Lung (tissue), 12 donors: ENCODE data around the gene C2CD3. TPM values are rescaled to one million over a fixed set of nuclear protein-coding genes. Genes with fewer than 3 reads are reported as not detected.
"Not testable (repeated sequence)": the region's sequence is repeated elsewhere in the genome, so short reads cannot be mapped to it uniquely, and the experiment has no call there.

Source experiments
- ATAC-seq: fragments of 200-7000 bp; cut with Tn5 transposase; one replicate; pipeline ENCODE4 v1.9.1; 2020; ENCODE audit warnings: moderate number of reproducible peaks; ENCODE audit not compliant: insufficient read depth, low FRiP score
- DNase-seq, 3 donors: peaks; one replicate each; pipeline ENCODE4 v3.0.0-alpha.2; 2013 to 2017
- H3K27ac ChIP-seq, 2 donors: one replicate each; pipeline ENCODE4 v1.5.1; 2013; ENCODE audit warnings: mild to moderate bottlenecking in 2 of 2, moderate library complexity in 2 of 2, control low read depth in 1 of 2, inconsistent platforms in 1 of 2, low read depth in 1 of 2, low read length in 1 of 2
- H3K27me3 ChIP-seq, 3 donors: one replicate each; pipeline ENCODE4 v1.5.1; 2013; ENCODE audit warnings: low read length in 2 of 3; ENCODE audit not compliant: control insufficient read depth in 3 of 3, insufficient read depth in 3 of 3
- H3K36me3 ChIP-seq, 4 donors: one replicate each; pipeline ENCODE4 v1.5.1; 2013; ENCODE audit warnings: low read length in 4 of 4, mild to moderate bottlenecking in 1 of 4, moderate library complexity in 1 of 4; ENCODE audit not compliant: control insufficient read depth in 4 of 4, insufficient read depth in 4 of 4
- H3K4me1 ChIP-seq, 5 donors: one replicate each; pipeline ENCODE4 v1.5.1; 2013; ENCODE audit warnings: low read length in 5 of 5, mild to moderate bottlenecking in 2 of 5, moderate library complexity in 1 of 5; ENCODE audit not compliant: control insufficient read depth in 5 of 5, insufficient read depth in 5 of 5
- H3K4me3 ChIP-seq: one replicate; pipeline ENCODE4 v1.5.1; 2013; ENCODE audit warnings: mild to moderate bottlenecking, control low read depth, moderate library complexity
- H3K9ac ChIP-seq, 2 donors: one replicate each; pipeline ENCODE4 v1.5.1; 2013; ENCODE audit warnings: low read length in 2 of 2, control low read depth in 1 of 2; ENCODE audit not compliant: insufficient read depth in 1 of 2
- H3K9me3 ChIP-seq, 4 donors: one replicate each; pipeline ENCODE4 v1.5.1; 2013; ENCODE audit warnings: low read length in 3 of 4, mild to moderate bottlenecking in 1 of 4, moderate library complexity in 1 of 4; ENCODE audit not compliant: control insufficient read depth in 4 of 4, insufficient read depth in 3 of 4
- WGBS, 2 donors: extraction: QIAGEN DNeasy Blood & Tissue Kit; methylation state at CpG; one replicate each; pipeline ENCODE4 v1.1.7; 2013; 5-methylcytosine and 5-hydroxymethylcytosine counted together
- polyA plus RNA-seq, 2 donors: library from polyadenylated mRNA; stranded (reverse); fragments of 200-250 nt; gene quantifications; one replicate each; pipeline ENCODE4 v1.2.1, GENCODE V29; 2013
- total RNA-seq, 2 donors: library from RNA; depleted of rRNA in 1 of 2; stranded (reverse); fragments of >200 nt in 1 of 2; gene quantifications; one replicate each; pipeline ENCODE4 v1.2.1, GENCODE V29; 2014 to 2021
- TF ChIP-seq, protein P1 (sequence below): IDR thresholded peaks from 2 replicates; pipeline ENCODE4 v1.5.1; 2012; ENCODE audit warnings: mild to moderate bottlenecking; ENCODE audit errors: control extremely low read depth, extremely low read depth
- donor health status: control.
- donor health status: control.
- donor health status: Bipolar disorder and iron deficiency.
- donor health status: healthy.
- donor health status: DM: yes; HTN: yes; CAD: no.

Gene C2CD3
- total and polyA plus RNA-seq, 4 donors, result 10.2 to 31.3 (median 20.7) TPM

DNA sequence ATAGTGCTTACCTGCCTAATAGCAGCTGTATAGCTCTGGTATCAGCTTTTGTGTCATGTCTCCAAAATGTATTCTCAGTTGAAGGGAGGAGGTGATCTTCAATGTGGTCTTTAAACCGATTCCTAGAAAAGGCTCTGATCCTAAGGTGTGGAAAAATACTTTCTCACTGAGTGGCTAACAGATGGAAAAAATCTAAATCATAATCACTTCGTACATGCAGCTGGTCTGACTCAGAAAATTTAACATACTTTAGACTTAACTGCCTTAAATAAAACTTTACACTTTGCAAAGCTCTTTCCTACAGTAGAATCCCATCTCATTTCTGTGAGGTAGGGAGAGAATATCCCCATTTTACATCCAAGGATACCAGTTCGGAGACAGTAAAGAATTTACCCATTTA, 38.0 kb downstream of the C2CD3 start:
- Histone ChIP-seq H3K4me3 (no peak overlapping the region), H3K9ac (no peak overlapping the region), H3K36me3 (peaks cover 13 to 24% (median 18%) of the 10 kb centered on the region in 4 donors), H3K9me3 (no peaks in the 10 kb centered on the region), H3K27me3 (no peaks in the 10 kb centered on the region), H3K27ac (no peak overlapping the region), H3K4me1 (no peaks in the 10 kb centered on the region)
- 97% methylated on average over 3 of the region's 3 CpGs for WGBS, 2 donors
- DNase-seq (no peak), ATAC-seq (no peak)
- TF ChIP-seq, protein P1, sequence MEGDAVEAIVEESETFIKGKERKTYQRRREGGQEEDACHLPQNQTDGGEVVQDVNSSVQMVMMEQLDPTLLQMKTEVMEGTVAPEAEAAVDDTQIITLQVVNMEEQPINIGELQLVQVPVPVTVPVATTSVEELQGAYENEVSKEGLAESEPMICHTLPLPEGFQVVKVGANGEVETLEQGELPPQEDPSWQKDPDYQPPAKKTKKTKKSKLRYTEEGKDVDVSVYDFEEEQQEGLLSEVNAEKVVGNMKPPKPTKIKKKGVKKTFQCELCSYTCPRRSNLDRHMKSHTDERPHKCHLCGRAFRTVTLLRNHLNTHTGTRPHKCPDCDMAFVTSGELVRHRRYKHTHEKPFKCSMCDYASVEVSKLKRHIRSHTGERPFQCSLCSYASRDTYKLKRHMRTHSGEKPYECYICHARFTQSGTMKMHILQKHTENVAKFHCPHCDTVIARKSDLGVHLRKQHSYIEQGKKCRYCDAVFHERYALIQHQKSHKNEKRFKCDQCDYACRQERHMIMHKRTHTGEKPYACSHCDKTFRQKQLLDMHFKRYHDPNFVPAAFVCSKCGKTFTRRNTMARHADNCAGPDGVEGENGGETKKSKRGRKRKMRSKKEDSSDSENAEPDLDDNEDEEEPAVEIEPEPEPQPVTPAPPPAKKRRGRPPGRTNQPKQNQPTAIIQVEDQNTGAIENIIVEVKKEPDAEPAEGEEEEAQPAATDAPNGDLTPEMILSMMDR, result no peak

DNA sequence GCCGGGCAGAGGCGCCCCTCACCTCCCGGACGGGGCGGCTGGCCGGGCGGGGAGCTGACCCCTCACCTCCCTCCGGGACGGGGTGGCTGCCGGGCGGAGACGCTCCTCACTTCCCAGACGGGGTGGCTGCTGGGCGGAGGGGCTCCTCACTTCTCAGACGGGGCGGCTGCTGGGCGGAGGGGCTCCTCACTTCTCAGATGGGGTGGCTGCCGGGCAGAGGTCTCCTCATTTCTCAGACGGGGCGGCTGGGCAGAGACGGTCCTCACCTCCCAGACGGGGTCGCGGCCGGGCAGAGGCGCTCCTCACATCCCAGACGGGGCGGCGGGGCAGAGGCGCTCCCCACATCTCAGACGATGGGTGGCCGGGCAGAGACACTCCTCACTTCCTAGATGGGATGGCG, 41.7 kb downstream of the C2CD3 start:
- H3K36me3 ChIP-seq, result peaks cover 9 to 18% (median 10%) of the 10 kb centered on the region in 4 donors
- H3K4me3 ChIP-seq, H3K9ac ChIP-seq, H3K9me3 ChIP-seq, H3K27ac ChIP-seq, H3K4me1 ChIP-seq, ATAC-seq, H3K27me3 ChIP-seq, DNase-seq: not testable (repeated sequence)
- WGBS, 2 donors, result 94 to 98% methylated on average over 17 to 29 of the region's 33 CpGs

DNA sequence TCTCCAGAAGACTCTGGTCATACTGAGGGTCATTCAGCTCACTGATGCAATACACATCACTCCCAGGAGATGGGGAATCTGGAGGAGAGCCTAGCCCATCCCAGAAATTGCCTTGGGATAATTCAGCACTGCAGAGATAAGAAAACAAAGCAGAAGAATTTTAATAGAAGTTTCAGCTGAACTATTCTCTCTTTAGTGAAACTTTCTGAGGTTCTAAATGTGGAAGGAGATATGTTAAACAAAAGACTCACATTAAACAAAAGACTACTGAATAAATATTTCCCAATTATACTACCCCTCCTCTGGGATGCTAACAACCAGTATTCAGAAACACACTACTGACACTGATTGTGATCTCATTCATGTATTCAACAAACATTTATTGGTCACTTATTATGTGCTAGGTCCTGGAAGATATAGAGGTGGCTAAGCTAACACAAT, 47.8 kb downstream of the C2CD3 start:
- Histone ChIP-seq H3K27ac (no peak overlapping the region), H3K9ac (no peak overlapping the region), H3K4me3 (no peak overlapping the region), H3K4me1 (no peaks in the 10 kb centered on the region), H3K9me3 (no peaks in the 10 kb centered on the region), H3K36me3 (peaks cover 2 to 6% (median 4%) of the 10 kb centered on the region in 4 donors), H3K27me3 (no peaks in the 10 kb centered on the region)
- no peak for ATAC-seq
- TF ChIP-seq, protein P1, result no peak
- DNase-seq, result no peak

DNA sequence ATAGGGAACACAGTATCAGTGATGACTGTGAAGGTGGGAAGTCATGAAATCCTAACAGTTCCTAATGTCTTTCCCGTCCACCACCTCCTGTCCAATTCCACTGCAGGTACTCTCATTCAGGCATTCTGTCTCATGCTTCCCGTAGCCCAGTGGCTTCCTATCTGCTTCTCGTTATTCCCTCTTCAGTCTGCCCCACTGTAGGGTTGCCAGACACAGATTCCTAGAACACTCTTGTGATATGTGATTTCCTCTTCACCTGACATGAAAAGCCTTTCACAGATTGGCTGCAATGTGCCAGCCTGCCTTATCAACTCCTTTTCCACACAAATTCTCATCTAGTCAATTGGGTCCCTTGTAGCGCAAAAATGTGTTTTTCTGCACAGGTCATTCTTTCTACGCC, 49.0 kb downstream of the C2CD3 start:
- WGBS, 2 donors, result 89 to 94% methylated on average over 5 of the region's 5 CpGs
- no peak for ATAC-seq
- TF ChIP-seq, protein P1, result no peak

DNA sequence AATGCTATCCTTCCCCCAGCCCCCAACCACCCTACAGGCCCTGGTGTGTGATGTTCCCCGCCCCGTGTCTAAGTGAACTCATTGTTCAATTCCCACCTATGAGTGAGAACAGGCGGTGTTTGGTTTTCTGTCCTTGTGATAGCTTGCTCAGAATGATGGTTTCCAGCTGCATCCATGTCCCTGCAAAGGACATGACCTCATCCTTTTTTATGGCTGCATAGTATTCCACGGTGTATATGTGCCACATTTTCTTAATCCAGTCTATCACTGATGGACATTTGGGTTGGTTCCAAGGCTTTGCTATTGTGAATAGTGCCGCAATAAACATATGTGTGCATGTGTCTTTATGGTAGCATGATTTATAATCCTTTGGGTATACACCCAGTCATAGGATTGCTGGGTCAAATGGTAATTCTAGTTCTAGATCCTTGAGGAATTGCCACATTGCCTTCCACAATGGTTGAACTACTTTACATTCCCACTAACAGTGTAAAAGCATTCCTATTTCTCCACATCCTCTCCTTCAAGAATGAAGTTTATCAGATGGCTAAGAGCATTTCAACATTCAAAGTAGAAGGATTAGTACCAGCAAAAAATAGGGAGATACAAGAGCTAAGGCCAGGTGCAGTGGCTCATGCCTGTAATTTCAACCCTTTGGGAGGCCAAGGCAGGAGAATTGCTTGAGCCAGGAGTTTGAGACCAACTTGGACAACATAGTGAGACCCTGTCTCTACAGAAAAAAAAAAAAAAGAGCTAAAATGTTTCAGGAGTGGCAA, 50.4 kb downstream of the C2CD3 start:
- H3K4me1 ChIP-seq, H3K4me3 ChIP-seq, ATAC-seq, H3K27me3 ChIP-seq, H3K27ac ChIP-seq, H3K9ac ChIP-seq, DNase-seq, H3K9me3 ChIP-seq: not testable (repeated sequence)
- peaks cover 2 to 10% (median 7%) of the 10 kb centered on the region in 4 donors for H3K36me3 ChIP-seq
- WGBS, 2 donors, result 98% methylated on average over 5 of the region's 5 CpGs

More for the DNA sequence above, 49.0 kb downstream of the C2CD3 start:
- H3K27me3 ChIP-seq, result no peaks in the 10 kb centered on the region
- H3K9ac ChIP-seq, result no peak overlapping the region
- H3K36me3 ChIP-seq, result peaks cover 2 to 10% (median 6%) of the 10 kb centered on the region in 4 donors
- no peak overlapping the region for H3K27ac ChIP-seq
- H3K4me3 ChIP-seq, result no peak overlapping the region
- H3K9me3 ChIP-seq, result no peaks in the 10 kb centered on the region
- DNase-seq, result peak in 1 of 3 donors; percentile 5
- no peaks in the 10 kb centered on the region for H3K4me1 ChIP-seq
